ENCODE results near the gene MDGA2. TPM values are rescaled to one million over a fixed set of nuclear protein-coding genes. Genes with fewer than 3 reads are reported as not detected.

Gene MDGA2
- total and polyA plus RNA-seq, 2 of the 8 experiments (the other 6 are each of a cell fraction or from before 2014, with no cell fraction given): 0.11 to 0.69 TPM

DNA sequence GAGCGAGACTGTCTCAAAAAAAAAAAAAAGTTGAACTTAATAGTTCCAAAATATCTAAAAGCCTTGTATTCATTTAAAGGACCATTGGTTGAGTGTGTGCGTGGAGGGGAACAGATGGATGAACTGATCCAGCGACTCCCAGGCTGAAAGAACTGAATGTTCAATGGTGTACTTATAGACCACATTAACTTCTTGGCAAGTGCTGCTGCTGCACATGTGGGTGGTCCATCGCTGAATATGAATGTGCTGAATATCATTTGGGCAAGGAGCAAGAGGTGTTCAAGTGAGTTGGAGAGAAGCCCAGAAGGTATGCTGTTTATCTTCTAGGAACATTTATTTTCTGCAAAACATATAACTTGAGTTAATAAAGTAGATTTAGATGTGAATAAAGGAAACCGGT is 734.8 kb downstream of the MDGA2 start (continued):
- no peak for TF ChIP-seq TBP (IDR thresholded peaks at IDR 0.05; ENCODE audit: low read depth, low read length)

Measured in H1 (cell line).